Esophagus muscularis mucosa (tissue), 4 donors: ENCODE measurements around the gene CD151. TPM values are rescaled to one million over a fixed set of nuclear protein-coding genes. Genes with fewer than 3 reads are reported as not detected.
A peak's percentile ranks its signal among the peaks of the same experiment; 100 is the strongest.

Experiments used
- DNase-seq: peaks from one replicate; pipeline ENCODE4 v3.0.0-alpha.2; 2017; ENCODE audit errors: extremely low spot score
- H3K27ac ChIP-seq, 4 donors: fragments of 200-600 bp; sonication (generic); replicated peaks in 1 of 4; 1 replicate in 3 of 4; 2 replicates in 1 of 4; pipeline ENCODE4 v1.5.1; 2016 to 2019; ENCODE audit warnings: mild to moderate bottlenecking in 1 of 4
- H3K27me3 ChIP-seq, 4 donors: fragments of 200-600 bp; sonication (generic); one replicate each; pipeline versions ENCODE4 v1.5.1 to v1.6.0; 2016 to 2019
- H3K36me3 ChIP-seq, 4 donors: fragments of 200-600 bp; sonication (generic); one replicate each; pipeline ENCODE4 v1.5.1; 2016 to 2019
- H3K4me1 ChIP-seq, 4 donors: fragments of 200-600 bp; sonication (generic); one replicate each; pipeline ENCODE4 v1.5.1; 2016 to 2019
- H3K4me3 ChIP-seq, 4 donors: fragments of 200-600 bp; sonication (generic); 1 replicate in 2 of 4; 2 replicates in 2 of 4; pipeline ENCODE4 v1.5.1; 2016 to 2019; ENCODE audit warnings: mild to moderate bottlenecking in 4 of 4, moderate library complexity in 1 of 4
- H3K9me3 ChIP-seq, 4 donors: fragments of 200-600 bp; sonication (generic); 1 replicate in 3 of 4; 2 replicates in 1 of 4; pipeline ENCODE4 v1.5.1; 2016 to 2019
- EP300 ChIP-seq: sonication (generic); formaldehyde crosslinking; IDR thresholded peaks from one replicate; pipeline ENCODE4 v1.6.1; 2017; ENCODE audit warnings: antibody characterized with exemption
- POLR2A ChIP-seq: fragments of 450-650 bp; IDR thresholded peaks from one replicate; pipeline ENCODE4 v1.6.1; 2017; ENCODE audit warnings: antibody characterized with exemption, moderate library complexity, mild to moderate bottlenecking, low read depth
- POLR2AphosphoS5 ChIP-seq, 2 donors: sonication (generic); formaldehyde crosslinking; IDR thresholded peaks; one replicate each; pipeline ENCODE4 v1.6.1; 2017; ENCODE audit warnings: antibody characterized with exemption in 2 of 2
- WGBS: methylation state at CpG from one replicate; pipeline ENCODE4 v1.1.5; 2018; 5-methylcytosine and 5-hydroxymethylcytosine counted together
- intact Hi-C: fragments of 100-400 bp; cut with DNase I; formaldehyde crosslinking; loops from one replicate; pipeline ENCODE4 v1.15.1; 2023
- total RNA-seq, 4 donors: library from RNA; depleted of rRNA; stranded (reverse); fragments of >200 nt; gene quantifications; one replicate each; pipeline versions ENCODE4 v1.1.0 to v1.2.1, GENCODE V29; 2016
- TF ChIP-seq, protein P1 (sequence below), 3 experiments: fragments of 200-600 bp in 2 of 3; fragments of 450-650 bp in 1 of 3; sonication (generic) in 2 of 3; IDR thresholded peaks; one replicate each; pipeline ENCODE4 v1.5.1; 2017 to 2019; ENCODE audit warnings: antibody characterized with exemption in 3 of 3, mild to moderate bottlenecking in 2 of 3, moderate library complexity in 1 of 3

The CD151 gene
- total RNA-seq, 4 donors from 2014 or later, result 219 to 730 (median 352) TPM

DNA sequence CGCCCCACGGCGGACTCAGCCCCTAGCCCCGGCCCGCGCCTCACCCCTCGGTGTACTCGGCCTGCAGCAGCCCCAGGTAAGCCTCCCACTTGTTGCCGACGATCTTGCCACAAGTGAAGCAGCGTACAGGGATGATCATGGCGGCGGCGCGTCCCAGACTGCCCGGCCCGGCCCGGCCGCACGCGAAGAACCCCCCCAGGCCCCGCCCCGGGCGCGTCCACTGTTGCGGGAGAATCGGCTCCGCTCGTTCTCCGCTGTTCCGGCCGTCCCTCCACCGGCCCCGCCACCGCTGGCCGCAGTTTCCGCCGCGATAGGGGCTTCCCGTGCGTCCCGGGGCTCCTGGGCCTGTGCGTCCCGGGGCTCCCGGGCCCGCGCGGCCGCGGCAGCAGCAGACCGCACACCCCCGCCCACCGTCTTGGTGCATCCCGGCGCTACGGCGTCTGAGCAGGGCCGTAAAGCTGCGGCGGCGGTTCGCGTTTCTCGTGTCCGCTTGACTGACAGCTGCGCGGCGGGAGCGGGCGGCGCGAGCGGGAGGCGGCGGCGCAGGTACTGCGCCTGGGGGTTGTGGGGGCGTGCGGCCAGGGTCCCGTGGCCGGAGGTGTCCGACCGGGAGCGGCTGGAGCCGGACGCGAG is 9.7 kb downstream of the CD151 start, which contains the start of the genes POLR2L and TSPAN4:
Gene POLR2L (minus strand): TSS at position 160 of the 633 bp plus-strand sequence. CDS start 21 bp downstream, at position 139.
Gene TSPAN4 (plus strand): TSS at position 483 of the 633 bp plus-strand sequence. CDS start 7,453 bp downstream, outside the sequence.
- H3K4me3 ChIP-seq, result peak within 1 kb of the TSS; percentile 80 to 94 (median 90)
- peak within 1 kb of the TSS; percentile 88 to 94 (median 91) for H3K27ac ChIP-seq
- peak; percentile 97 for DNase-seq
- 0% methylated on average over 6 of the region's 87 CpGs for WGBS
- peaks cover 26 to 44% (median 41%) of the 10 kb centered on the region in 4 donors for H3K36me3 ChIP-seq
- no peaks in the 10 kb centered on the region for H3K9me3 ChIP-seq
- TF ChIP-seq EP300, result no peak
- TF ChIP-seq POLR2AphosphoS5 (IDR thresholded peaks at IDR 0.05), result peak; percentile 88 to 96
- TF ChIP-seq POLR2A, result peak; percentile 57
- TF ChIP-seq, protein P1, sequence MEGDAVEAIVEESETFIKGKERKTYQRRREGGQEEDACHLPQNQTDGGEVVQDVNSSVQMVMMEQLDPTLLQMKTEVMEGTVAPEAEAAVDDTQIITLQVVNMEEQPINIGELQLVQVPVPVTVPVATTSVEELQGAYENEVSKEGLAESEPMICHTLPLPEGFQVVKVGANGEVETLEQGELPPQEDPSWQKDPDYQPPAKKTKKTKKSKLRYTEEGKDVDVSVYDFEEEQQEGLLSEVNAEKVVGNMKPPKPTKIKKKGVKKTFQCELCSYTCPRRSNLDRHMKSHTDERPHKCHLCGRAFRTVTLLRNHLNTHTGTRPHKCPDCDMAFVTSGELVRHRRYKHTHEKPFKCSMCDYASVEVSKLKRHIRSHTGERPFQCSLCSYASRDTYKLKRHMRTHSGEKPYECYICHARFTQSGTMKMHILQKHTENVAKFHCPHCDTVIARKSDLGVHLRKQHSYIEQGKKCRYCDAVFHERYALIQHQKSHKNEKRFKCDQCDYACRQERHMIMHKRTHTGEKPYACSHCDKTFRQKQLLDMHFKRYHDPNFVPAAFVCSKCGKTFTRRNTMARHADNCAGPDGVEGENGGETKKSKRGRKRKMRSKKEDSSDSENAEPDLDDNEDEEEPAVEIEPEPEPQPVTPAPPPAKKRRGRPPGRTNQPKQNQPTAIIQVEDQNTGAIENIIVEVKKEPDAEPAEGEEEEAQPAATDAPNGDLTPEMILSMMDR (IDR thresholded peaks at IDR 0.05), result peak in 2 of 3 experiments; percentile 19 to 25
- intact Hi-C loops, result no loop called here
- peaks cover 50 to 91% (median 81%) of the 10 kb centered on the region in 4 donors for H3K4me1 ChIP-seq
- H3K27me3 ChIP-seq, result no peaks in the 10 kb centered on the region

DNA sequence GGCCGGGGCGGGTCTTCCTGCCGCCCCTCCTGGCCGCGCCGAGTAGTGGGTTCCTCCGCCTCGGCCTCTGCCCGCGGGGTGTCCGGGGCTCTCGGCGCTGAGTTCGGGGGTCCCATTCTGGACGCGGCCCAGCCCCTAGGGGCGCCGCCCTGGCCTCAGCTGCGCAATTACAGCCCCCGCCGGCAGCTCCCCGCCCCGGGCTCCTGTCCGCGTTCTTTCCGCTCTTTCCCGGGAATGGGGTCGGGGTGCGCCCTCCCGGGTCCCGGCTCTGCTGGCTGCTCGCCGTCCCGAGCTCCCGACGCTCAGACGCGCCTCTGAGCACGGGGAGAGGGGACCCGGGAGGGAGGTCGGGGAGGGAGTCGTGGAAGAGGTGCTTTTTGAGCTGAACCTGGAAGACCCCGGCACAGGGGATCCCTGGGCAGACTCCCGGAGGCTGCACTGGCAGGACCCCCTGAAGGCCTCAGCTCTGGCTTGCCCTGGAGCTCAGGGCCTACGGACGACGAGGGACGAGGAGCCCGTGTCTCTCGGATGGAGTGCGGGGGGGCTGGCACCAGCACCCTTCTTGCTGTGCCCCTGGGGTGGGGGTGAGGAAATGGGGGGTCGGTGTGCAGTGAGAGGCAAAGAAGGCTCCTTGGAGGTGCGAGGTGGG is 10.5 kb downstream of the CD151 start:
- peaks cover 0 to 6% (median 0%) of the 10 kb centered on the region in 4 donors for H3K27me3 ChIP-seq
- WGBS, result under 1% methylated on average over 37 of the region's 53 CpGs
- TF ChIP-seq, protein P1 (IDR thresholded peaks at IDR 0.05), result no peak
- TF ChIP-seq EP300, result no peak
- TF ChIP-seq POLR2A, result no peak
- no peak for TF ChIP-seq POLR2AphosphoS5 (IDR thresholded peaks at IDR 0.05)
- H3K27ac ChIP-seq, result peak overlapping the region; percentile 88 to 94 (median 91)
- H3K4me3 ChIP-seq, result peak overlapping the region; percentile 80 to 94 (median 90)
- intact Hi-C loops, result no loop called here
- H3K9me3 ChIP-seq, result no peaks in the 10 kb centered on the region
- H3K4me1 ChIP-seq, result peaks cover 57 to 91% (median 84%) of the 10 kb centered on the region in 4 donors
- no peak for DNase-seq
- H3K36me3 ChIP-seq, result peaks cover 18 to 42% (median 39%) of the 10 kb centered on the region in 4 donors

DNA sequence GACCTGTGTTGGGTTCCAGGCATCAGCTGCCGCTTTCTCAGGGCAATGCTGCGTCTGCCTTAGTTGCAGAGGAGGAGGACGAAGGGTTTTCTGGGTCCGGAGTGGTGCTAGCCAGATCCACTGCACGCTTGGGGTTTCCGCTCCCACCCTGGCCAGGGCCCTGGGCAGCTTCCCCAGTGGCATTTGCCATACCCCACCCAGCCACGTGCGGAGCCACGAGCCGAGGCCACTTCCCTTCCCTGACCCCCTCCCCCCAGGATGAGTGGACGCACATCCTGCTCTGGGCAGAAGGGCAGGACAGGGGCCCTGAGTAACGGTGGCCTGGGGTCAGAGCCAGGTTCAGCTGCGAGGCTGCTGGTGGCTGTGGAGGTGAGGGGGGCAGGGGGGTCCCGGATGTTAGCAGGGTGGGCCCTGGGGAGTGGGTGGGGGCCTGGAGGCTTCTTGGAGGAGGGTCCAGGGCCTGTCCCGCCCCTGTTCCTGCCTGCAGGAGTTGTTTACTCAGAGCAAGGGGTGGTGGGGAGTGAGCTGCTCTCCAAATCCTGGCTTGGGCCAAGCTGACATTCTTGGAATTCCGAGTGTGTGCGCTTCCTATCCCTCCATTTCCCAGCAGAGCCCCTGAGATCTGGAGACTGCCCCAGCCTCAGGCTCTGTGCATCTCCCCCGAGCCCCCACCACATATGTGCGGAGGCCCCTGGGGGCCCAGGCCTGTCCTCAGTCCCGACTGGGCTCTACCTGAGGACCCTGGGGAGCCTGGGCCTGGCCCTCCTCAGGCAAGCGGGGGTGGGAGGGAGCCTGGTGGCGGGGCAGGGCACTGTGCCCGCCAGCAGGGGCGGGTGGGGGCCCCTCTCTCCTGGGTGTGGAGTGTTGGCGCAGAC is 11.3 kb downstream of the CD151 start:
- peaks cover 59 to 91% (median 84%) of the 10 kb centered on the region in 4 donors for H3K4me1 ChIP-seq

DNA sequence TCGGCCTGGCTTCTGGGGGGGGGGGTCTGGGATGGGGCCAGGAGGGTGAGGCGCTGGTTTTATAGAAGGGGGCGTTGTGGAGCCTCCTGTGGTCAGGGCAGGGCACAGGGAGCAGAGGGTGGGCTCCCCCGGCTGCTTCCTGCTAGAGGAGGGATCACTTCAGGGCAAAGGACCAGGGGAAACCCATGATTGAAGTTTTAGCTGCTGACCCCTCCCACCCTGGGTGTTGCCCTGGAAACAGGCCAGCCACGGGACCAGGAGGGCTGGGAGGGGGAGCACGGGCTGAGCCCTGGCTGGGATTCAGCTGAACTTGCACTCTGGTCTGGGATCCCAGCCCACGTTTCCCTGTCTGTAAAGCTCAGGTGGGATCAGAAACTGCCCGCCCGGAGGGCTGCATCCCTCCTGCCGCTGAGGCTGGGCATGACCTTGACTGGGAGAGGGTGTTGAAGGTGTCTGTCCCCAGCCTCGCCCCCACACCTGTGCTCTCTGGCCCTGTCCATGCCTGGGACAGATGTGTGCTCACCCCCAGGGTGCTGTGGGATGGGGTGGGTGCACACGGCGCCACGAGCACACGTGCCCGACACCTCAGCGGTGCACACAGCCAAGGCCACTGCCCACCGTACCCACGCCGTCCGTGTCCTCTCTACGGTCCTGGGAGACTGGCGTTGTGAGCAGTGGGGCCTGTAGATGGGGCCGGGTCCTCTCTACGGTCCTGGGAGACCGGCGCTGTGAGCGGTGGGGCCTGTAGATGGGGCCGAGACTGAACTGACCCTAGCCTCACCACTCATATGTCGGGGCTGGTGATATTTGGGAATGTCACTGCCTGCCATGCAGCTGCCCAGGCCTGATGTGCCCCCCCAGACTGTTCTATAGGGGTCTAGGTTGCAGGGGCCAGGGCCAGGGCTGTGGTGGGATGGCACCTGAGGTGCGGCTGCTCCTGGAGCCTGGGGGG is 12.2 kb downstream of the CD151 start:
- H3K36me3 ChIP-seq, result peaks cover 3 to 24% (median 21%) of the 10 kb centered on the region in 4 donors
- H3K27ac ChIP-seq, result peak overlapping the region; percentile 88 to 94 (median 91)
- H3K9me3 ChIP-seq, result no peaks in the 10 kb centered on the region
- DNase-seq, result peak; percentile 98
- peaks cover 60 to 90% (median 84%) of the 10 kb centered on the region in 4 donors for H3K4me1 ChIP-seq
- WGBS, result 58% methylated on average over 3 of the region's 31 CpGs
- peaks cover 0 to 17% (median 5%) of the 10 kb centered on the region in 4 donors for H3K27me3 ChIP-seq
- intact Hi-C loops, result loop anchor here (2.0 kb wide), 1 partner anchor 82 kb away; no protein-coding TSS in a partner anchor
- TF ChIP-seq POLR2A (no peak), EP300 (no peak), POLR2AphosphoS5 (IDR thresholded peaks at IDR 0.05) (peak; percentile 79 to 89)
- TF ChIP-seq, protein P1 (IDR thresholded peaks at IDR 0.05), result no peak
- H3K4me3 ChIP-seq, result peak overlapping the region; percentile 80 to 94 (median 90)

More for the DNA sequence above, 11.3 kb downstream of the CD151 start:
- 3% methylated on average over 5 of the region's 25 CpGs for WGBS
- no peak for TF ChIP-seq EP300
- peak; percentile 39 for TF ChIP-seq POLR2A
- peak; percentile 94 to 96 for TF ChIP-seq POLR2AphosphoS5 (IDR thresholded peaks at IDR 0.05)
- peak; percentile 99 for DNase-seq
- peaks cover 0 to 13% (median 3%) of the 10 kb centered on the region in 4 donors for H3K27me3 ChIP-seq
- H3K27ac ChIP-seq, result peak overlapping the region; percentile 88 to 94 (median 91)
- no peaks in the 10 kb centered on the region for H3K9me3 ChIP-seq
- intact Hi-C loops, result loop anchor here (2.0 kb wide), 1 partner anchor 83 kb away; no protein-coding TSS in a partner anchor
- peaks cover 10 to 33% (median 30%) of the 10 kb centered on the region in 4 donors for H3K36me3 ChIP-seq
- peak overlapping the region; percentile 80 to 94 (median 90) for H3K4me3 ChIP-seq
